Stomach (tissue), 9 donors: ENCODE data around the gene DCP2. TPM values are rescaled to one million over a fixed set of nuclear protein-coding genes. Genes with fewer than 3 reads are reported as not detected.
"Not testable (repeated sequence)": the region's sequence is repeated elsewhere in the genome, so short reads cannot be mapped to it uniquely, and the experiment has no call there.

Experiments
- DNase-seq, 2 donors: peaks; one replicate each; pipeline versions ENCODE4 v3.0.0 to v3.0.0-alpha.2; 2013 to 2019
- H3K27ac ChIP-seq, 5 donors: fragments of 200-600 bp in 4 of 5; sonication (generic) in 4 of 5; one replicate each; pipeline ENCODE4 v1.5.1; 2013 to 2019; ENCODE audit warnings: mild to moderate bottlenecking in 1 of 5, moderate library complexity in 1 of 5
- H3K27me3 ChIP-seq, 3 donors: fragments of 200-600 bp; sonication (generic); one replicate each; pipeline ENCODE4 v1.5.1; 2017 to 2019; ENCODE audit warnings: mixed run types in 1 of 3
- H3K36me3 ChIP-seq, 4 donors: fragments of 200-600 bp; sonication (generic); 1 replicate in 3 of 4; 2 replicates in 1 of 4; pipeline ENCODE4 v1.5.1; 2016 to 2019
- H3K4me1 ChIP-seq, 4 donors: fragments of 200-600 bp; sonication (generic); one replicate each; pipeline ENCODE4 v1.5.1; 2016 to 2019
- H3K4me3 ChIP-seq, 4 donors: fragments of 200-600 bp; sonication (generic) in 3 of 4; one replicate each; pipeline ENCODE4 v1.5.1; 2016 to 2019; ENCODE audit warnings: mild to moderate bottlenecking in 1 of 4
- H3K9me3 ChIP-seq, 4 donors: fragments of 200-600 bp; sonication (generic); one replicate each; pipeline ENCODE4 v1.5.1; 2016 to 2019
- CTCF ChIP-seq, 7 experiments: fragments of 450-650 bp in 4 of 7; fragments of 200-600 bp in 3 of 7; sonication (generic) in 3 of 7; IDR thresholded peaks; one replicate each; pipeline ENCODE4 v1.5.1; 2016 to 2019; ENCODE audit warnings: antibody characterized with exemption in 7 of 7, control low read depth in 2 of 7, mild to moderate bottlenecking in 1 of 7
- EP300 ChIP-seq: sonication (generic); formaldehyde crosslinking; IDR thresholded peaks from one replicate; pipeline ENCODE4 v1.6.1; 2017; ENCODE audit warnings: antibody characterized with exemption
- POLR2A ChIP-seq, 4 donors: fragments of 450-650 bp; IDR thresholded peaks; one replicate each; pipeline ENCODE4 v1.6.1; 2016; ENCODE audit warnings: antibody characterized with exemption in 4 of 4, control low read depth in 2 of 4, mild to moderate bottlenecking in 1 of 4, moderate library complexity in 1 of 4
- POLR2AphosphoS5 ChIP-seq, 3 donors: sonication (generic); formaldehyde crosslinking; IDR thresholded peaks; one replicate each; pipeline ENCODE4 v1.6.1; 2016; ENCODE audit warnings: antibody characterized with exemption in 3 of 3
- WGBS, 5 donors: extraction: QIAGEN DNeasy Blood & Tissue Kit in 3 of 5; methylation state at CpG; one replicate each; pipeline versions ENCODE4 v1.1.5 to v1.1.7; 2013 to 2018; 5-methylcytosine and 5-hydroxymethylcytosine counted together
- intact Hi-C: fragments of 100-400 bp; cut with DNase I; formaldehyde crosslinking; loops from one replicate; pipeline ENCODE4 v1.15.1; 2023; ENCODE audit warnings: low total_unique reads
- polyA plus RNA-seq, 3 donors: library from polyadenylated mRNA; stranded (reverse); fragments of 200-250 nt; gene quantifications; one replicate each; pipeline ENCODE4 v1.2.3, GENCODE V29; 2013
- total RNA-seq, 5 donors: library from RNA; depleted of rRNA; stranded (reverse); fragments of >200 nt; gene quantifications; one replicate each; pipeline versions ENCODE4 v1.1.0 to v1.2.3, GENCODE V29; 2014 to 2016
- donor health status: healthy with polysubstance abuse.
- donor health status: Bipolar disorder and iron deficiency.
- donor health status: healthy.

DCP2 gene
- total and polyA plus RNA-seq, 8 donors, result 5.3 to 61.3 (median 7.2) TPM

GRCh38 chr5:112956606-112957005 lies 20.0 kb upstream of the DCP2 start:
- WGBS, 5 donors, result 50 to 71% (median 59%) methylated on average over 3 of the region's 3 CpGs
- intact Hi-C loops, result no loop called here
- Histone ChIP-seq H3K36me3 (no peaks in the 10 kb centered on the region), H3K4me3 (no peak overlapping the region), H3K4me1 (peaks cover 24 to 45% (median 32%) of the 10 kb centered on the region in 4 donors), H3K27ac (no peak overlapping the region), H3K27me3 (no peaks in the 10 kb centered on the region), H3K9me3 (no peaks in the 10 kb centered on the region)
- DNase-seq, result no peak
- TF ChIP-seq EP300 (no peak), CTCF (IDR thresholded peaks at IDR 0.05) (no peak), POLR2AphosphoS5 (IDR thresholded peaks at IDR 0.05) (no peak), POLR2A (IDR thresholded peaks at IDR 0.05) (no peak)

GRCh38 chr5:112957036-112957808 lies 19.4 kb upstream of the DCP2 start:
- H3K27me3 ChIP-seq, result no peaks in the 10 kb centered on the region
- no peak for DNase-seq
- no peaks in the 10 kb centered on the region for H3K9me3 ChIP-seq
- H3K27ac ChIP-seq, result no peak overlapping the region
- TF ChIP-seq EP300 (no peak), POLR2A (IDR thresholded peaks at IDR 0.05) (no peak), POLR2AphosphoS5 (IDR thresholded peaks at IDR 0.05) (no peak), CTCF (IDR thresholded peaks at IDR 0.05) (no peak)
- no peaks in the 10 kb centered on the region for H3K36me3 ChIP-seq
- peaks cover 24 to 45% (median 32%) of the 10 kb centered on the region in 4 donors for H3K4me1 ChIP-seq
- intact Hi-C loops, result no loop called here
- no peak overlapping the region for H3K4me3 ChIP-seq
- 20 to 43% (median 26%) methylated on average over 2 of the region's 2 CpGs for WGBS, 5 donors

- H3K9me3 ChIP-seq, result no peaks in the 10 kb centered on the region
- H3K27me3 ChIP-seq, result no peaks in the 10 kb centered on the region
- H3K4me3 ChIP-seq, result no peak overlapping the region
- no peak for TF ChIP-seq EP300
- TF ChIP-seq POLR2AphosphoS5 (IDR thresholded peaks at IDR 0.05), result peak in 1 of 3 donors; percentile 70
- intact Hi-C loops, result no loop called here
- H3K27ac ChIP-seq, result peak overlapping the region in 3 of 5 donors; percentile 3 to 70 (median 44)
- H3K4me1 ChIP-seq, result peaks cover 24 to 49% (median 33%) of the 10 kb centered on the region in 4 donors
- H3K36me3 ChIP-seq, result no peaks in the 10 kb centered on the region
- DNase-seq, result peak; percentile 75 to 81
- WGBS, 5 donors, result 21 to 37% (median 25%) methylated on average over 5 of the region's 5 CpGs
Measured at GRCh38 chr5:112958093-112959088, 18.2 kb upstream of the DCP2 start.

GRCh38 chr5:112959872-112960271 lies 16.7 kb upstream of the DCP2 start:
- TF ChIP-seq POLR2AphosphoS5 (IDR thresholded peaks at IDR 0.05), result peak in 1 of 3 donors; percentile 71
- H3K9me3 ChIP-seq, intact Hi-C loops, H3K36me3 ChIP-seq, DNase-seq, H3K27me3 ChIP-seq, H3K4me3 ChIP-seq: not testable (repeated sequence)
- Histone ChIP-seq H3K4me1 (peaks cover 24 to 57% (median 37%) of the 10 kb centered on the region in 4 donors), H3K27ac (peak overlapping the region in 1 of 5 donors; percentile 70)
- 73 to 88% (median 81%) methylated on average over 8 of the region's 8 CpGs for WGBS, 5 donors

GRCh38 chr5:112960315-112960714 lies 16.3 kb upstream of the DCP2 start:
- no peaks in the 10 kb centered on the region for H3K36me3 ChIP-seq
- WGBS, 5 donors, result 79 to 91% (median 91%) methylated on average over 1 of the region's 1 CpG
- no peak overlapping the region for H3K27ac ChIP-seq
- H3K4me1 ChIP-seq, result peaks cover 24 to 57% (median 37%) of the 10 kb centered on the region in 4 donors
- intact Hi-C loops, result no loop called here
- H3K4me3 ChIP-seq, result no peak overlapping the region
- DNase-seq, result no peak
- H3K27me3 ChIP-seq, result no peaks in the 10 kb centered on the region
- H3K9me3 ChIP-seq, result no peaks in the 10 kb centered on the region
- TF ChIP-seq EP300 (no peak), POLR2AphosphoS5 (IDR thresholded peaks at IDR 0.05) (no peak), CTCF (IDR thresholded peaks at IDR 0.05) (no peak)
